ENCODE results near the gene UGT1A5.

DNA sequence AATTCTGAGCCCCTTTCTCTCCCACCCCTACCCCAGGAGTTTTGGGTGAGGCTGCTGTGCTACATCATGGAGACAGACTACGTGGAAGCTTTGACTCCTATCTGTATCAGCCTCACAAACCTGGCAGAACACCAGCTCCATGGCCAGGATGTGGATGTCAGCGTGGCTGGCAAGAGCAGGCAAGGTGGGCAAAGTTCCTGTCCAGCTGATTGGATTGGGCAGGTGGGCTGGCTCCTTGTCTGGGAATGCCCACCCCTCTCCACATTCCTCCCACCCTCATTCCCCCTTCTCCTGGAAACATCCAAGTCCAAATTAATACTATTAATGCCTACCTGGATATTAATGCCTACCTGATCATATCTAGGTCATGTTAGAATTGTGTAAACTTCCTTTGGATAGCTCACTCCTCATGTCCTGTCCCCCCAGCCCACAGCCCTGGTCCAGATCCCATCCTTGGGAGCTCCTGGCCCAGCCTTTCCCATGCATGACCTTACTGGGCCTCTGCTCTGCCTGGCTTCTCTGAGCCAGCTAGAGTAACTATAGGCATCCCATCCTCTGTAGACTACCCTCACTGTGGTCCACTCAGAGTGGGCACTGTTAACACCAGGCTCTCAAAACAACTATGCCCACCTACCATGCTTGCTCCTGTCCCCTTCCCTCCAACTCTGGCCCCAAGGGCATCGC is 89.6 kb downstream of the UGT1A5 start:
- TF ChIP-seq, protein P1, sequence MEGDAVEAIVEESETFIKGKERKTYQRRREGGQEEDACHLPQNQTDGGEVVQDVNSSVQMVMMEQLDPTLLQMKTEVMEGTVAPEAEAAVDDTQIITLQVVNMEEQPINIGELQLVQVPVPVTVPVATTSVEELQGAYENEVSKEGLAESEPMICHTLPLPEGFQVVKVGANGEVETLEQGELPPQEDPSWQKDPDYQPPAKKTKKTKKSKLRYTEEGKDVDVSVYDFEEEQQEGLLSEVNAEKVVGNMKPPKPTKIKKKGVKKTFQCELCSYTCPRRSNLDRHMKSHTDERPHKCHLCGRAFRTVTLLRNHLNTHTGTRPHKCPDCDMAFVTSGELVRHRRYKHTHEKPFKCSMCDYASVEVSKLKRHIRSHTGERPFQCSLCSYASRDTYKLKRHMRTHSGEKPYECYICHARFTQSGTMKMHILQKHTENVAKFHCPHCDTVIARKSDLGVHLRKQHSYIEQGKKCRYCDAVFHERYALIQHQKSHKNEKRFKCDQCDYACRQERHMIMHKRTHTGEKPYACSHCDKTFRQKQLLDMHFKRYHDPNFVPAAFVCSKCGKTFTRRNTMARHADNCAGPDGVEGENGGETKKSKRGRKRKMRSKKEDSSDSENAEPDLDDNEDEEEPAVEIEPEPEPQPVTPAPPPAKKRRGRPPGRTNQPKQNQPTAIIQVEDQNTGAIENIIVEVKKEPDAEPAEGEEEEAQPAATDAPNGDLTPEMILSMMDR (IDR thresholded peaks at IDR 0.05; ENCODE audit: insufficient read depth, low read length, poor library complexity, severe bottlenecking), result no peak
- TF ChIP-seq EZH2phosphoT487 (conservative IDR thresholded peaks at IDR 0.05; ENCODE audit: low read length), result no peak

All from SU-DHL-6 (cell line).